Measurements from ENCODE around the gene BAIAP2L2.

Gene BAIAP2L2

DNA sequence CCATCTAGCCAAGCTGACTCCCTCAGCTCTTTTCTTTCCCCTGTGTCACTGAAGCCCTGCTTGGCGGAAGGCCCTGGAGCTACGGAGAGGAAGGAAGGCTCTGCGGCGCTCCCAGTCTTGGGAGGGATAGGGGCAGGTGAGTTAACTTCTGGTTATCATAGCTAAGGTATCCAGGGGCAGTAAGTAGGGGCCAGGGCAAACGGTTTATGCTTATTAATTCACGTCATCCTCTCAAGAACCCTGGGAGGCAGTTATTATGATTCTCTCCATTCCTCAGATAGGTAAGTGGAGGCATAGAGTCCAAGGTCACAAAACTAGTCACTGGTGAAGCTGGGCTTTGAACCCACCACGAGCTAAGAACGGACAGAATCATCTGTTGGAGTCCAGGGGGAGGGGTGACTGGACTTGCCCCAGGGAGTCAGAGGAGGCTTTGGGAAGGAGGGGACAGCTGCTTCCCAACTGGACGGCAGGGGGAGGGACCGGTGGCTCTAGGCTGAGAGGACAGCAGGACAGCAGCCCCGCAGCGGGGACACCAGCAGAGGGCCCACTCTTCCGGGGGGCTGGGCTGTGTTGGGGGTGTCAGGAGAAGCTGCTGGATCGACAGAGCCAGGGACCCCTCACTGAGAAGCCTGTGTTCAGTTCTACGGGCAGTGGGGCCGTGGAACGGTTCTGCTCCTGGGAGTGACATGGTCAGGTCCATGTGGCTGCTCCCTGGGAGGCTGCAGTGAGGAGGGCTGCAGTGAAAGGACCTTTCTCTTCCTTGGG lies 3.5 kb downstream of the BAIAP2L2 start:
- no peak for DNase-seq

DNA sequence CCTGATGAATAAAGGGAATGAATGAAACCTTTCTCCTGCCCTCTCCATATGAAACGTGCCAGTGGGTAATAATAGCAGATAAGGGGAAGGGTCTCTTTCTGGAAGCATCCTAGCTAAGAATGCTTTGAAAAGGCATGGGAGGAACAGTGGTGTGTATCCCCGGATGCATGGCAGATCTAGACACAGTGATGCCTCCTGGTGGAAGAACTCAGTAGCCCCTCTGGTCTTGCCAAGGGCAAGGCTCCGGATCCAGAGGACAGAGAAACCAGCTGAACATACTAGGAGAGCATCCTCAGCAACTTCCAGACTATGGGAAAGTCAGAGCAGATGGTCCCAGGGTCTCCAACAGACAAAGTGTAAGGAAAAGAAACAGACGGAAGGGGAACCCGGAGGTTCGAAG lies 6.4 kb downstream of the BAIAP2L2 start:
- DNase-seq: no peak

- DNase-seq: no peak
These were observed 6.8 kb downstream of the BAIAP2L2 start for GRCh38 chr22:38103641-38104040.

GRCh38 chr22:38098410-38099249 lies 11.9 kb downstream of the BAIAP2L2 start:
- no peak for DNase-seq

DNA sequence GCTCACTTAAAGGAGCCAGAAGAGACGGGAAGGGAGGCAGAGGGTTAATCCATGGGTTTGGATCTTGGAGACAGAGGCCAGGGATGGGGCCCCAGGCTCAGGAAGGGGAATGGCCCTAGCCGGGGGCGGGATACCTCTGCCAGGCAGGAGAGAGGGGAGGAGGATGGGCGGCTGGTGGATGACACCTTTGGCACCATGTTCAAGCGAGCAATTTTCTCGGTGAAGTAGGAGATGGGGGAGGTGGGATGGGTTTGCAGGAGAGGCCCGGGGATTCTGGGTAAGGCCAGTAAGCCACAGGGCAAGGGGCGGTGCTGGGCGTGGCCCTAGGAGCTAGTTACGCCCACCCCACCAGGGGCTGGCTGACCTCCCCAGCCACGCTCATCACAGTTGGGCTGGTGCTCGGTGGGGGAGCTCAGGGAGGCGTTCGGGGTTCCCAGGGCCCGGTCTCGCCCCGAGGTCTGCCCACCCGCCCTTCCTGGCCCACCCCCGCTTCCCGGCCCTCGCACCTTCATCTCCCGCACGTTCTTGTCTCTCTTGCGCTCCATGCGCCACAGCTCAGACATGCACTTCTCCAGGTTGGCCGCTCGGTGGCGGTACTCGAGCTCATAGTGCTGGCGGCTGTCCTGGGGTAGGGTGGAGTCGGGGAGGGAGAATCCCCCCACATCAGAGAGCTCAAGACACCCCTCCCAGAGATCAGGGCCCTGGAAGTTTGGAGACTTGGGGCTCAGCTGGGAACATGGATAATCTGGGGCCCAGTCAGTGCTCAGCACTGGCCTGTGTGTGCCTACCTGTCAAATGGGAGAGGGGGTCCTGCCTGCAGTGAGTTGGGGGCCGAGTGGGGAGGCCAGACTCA lies 12.7 kb downstream of the BAIAP2L2 start:
- no peak for DNase-seq

DNA sequence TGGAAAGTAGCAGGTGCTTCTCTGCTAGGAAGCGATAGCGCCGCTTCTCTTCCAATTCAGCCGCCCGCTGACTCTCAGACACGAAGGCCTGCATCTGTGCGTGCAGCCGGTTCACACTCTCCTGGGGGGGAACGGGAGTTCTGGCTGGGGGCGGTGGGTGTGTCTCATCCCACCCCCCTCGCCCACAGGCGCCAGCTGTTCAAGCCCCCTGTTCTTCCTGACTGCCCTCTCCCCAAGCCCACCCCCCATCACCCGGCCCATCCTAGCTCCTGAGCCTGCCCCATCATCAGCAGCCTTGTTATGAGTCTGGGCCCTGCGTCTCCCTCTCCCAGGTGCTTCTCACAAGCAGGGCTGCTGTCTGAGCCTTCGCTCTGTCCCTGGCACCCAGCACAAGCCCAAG lies 13.4 kb downstream of the BAIAP2L2 start:
- no peak for DNase-seq

GRCh38 chr22:38089474-38089851 lies 21.0 kb downstream of the BAIAP2L2 start:
- DNase-seq: no peak

- DNase-seq: no peak
These were observed 21.6 kb downstream of the BAIAP2L2 start for GRCh38 chr22:38088629-38089473.

DNA sequence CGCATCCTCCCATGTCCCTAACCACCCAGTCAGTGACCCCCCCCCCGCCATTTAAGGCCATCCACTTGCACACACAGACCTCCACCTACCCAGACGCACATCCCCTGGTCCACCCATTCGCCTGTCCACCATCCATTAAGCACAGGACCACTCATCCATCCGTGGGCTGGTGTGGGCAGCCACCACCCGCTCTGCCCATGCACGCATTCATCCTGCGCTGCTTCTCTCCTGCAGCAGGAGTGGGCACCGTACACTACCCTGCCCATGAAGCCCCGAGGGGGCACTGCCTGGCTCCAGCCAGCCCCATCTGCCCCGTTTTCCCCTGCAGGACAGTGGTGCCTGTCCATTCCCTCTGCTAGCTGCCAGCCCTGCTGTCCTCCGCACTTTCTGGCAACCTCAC lies 22.6 kb downstream of the BAIAP2L2 start:
- DNase-seq: no peak

GRCh38 chr22:38086942-38087341 lies 23.5 kb downstream of the BAIAP2L2 start:
- no peak for DNase-seq

DNA sequence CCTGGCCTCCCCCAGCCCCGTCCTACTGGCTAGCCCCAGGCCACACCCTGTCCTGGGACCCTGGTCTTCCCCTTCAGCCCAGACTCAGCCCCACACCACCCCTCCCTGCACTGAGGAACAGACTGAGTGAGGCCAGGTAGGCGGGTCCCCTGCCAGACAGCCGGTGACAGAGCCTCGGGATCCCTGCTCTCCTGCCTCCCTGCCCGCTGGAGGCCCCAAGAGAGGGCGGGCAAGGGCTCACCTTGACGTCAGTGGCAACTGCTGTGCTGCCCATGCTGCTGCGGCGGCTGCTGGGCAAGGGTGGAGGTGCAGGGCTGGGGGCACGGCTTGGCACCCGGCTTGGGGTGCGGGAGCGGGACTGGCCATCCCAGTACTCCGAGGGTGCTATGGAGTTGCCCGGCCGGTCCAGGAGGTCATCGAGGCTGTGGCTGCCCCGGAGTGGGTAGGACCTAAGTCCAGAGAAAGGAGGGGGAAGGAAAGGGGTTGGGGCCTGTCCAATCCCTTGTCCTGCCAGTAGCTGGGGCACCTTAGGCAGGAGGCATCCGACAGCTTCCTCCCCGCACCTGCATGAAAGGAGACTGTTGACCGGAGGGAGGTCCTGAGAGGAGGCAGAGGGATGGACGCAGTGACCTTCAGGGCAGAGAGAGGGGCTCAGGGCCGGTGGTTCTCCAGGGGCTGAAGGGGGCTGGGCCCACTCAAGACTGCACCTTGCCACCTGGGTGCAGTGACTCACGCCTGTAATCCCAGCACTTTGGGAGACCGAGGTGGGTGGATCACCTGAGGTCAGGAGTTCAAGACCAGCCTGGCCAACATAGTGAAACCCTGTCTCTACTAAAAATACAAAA lies 24.3 kb downstream of the BAIAP2L2 start:
- DNase-seq: no peak

DNA sequence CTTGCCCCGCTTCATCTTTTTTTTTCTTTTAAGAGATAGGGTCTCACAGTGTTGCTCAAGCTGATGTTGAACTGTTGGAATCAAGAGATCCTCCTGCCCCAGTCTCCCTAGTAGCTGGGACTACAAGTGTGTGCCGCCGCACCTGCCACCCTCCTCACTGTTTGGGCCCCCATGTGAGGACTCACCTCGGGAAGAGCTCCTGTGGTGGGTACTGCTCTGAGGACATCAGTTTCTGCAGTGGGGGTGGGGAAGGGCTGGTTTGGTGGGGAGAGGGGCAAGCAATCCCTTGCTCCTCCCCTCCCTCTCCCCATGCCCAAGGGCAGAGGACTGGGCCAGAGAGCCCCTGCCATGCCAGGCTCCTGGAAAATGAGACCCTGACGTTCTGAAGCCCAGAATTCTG lies 25.0 kb downstream of the BAIAP2L2 start:
- DNase-seq: no peak

DNA sequence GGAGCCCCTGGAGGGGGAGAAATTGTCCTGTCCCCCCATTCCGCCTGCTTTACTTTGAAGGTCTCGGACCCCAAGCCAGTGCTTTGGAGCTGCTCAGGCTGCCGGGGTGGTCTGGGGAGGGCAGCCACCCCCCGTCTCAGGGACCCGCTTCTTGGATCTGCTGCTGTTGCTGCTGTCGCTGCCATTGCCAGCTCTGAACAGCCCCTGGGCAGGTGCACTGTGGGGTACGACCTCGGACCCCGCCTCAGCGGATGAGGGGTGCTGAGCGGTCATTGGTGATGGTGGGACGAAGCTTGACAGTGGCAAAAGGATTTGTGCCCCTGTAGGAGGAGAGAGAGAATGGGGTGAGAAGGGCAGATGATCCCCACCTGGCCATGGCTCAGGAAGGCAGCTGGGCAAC lies 25.4 kb downstream of the BAIAP2L2 start:
- DNase-seq: no peak

DNA sequence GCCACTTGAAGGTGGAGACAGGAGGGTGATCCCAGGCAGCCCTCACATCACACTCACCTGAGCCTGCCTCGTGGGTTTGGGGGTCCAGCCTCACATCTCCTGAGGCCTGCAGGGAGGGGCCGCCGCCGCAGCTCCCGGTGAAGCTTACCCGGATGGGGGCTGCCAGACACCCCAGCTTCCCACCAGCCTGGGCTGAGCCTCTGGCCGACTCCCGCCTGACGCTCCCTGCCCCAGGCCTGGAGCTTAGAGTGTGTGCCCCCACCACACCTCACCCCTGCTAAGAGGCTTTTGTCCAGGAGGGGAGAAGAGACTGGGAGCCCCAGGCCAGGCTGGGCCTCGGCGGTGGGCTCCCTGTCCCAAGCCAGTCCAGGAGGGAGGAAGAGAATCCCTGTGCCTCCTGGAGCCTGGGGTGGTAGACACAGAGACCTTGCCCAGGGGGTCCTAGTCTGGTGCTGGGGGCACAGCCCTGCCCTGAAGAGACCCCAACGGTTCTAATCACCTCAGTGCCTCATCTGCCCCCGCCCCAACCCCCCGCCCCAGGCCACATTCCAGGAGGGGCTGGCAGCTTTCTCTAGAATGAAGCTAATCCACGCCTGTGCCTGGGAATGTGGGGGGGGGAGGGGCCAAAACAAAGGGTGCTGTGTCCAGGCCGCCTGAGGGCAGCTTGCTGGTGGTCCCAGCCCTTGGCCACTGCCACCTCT lies 26.4 kb downstream of the BAIAP2L2 start, which contains the start of gene SLC16A8:
Gene SLC16A8, minus strand, starts transcription at position 254 of the 701 bp plus-strand sequence. CDS start 1,311 bp downstream, outside the sequence.
- DNase-seq: no peak

- no peak for DNase-seq
These were observed 27.3 kb downstream of the BAIAP2L2 start for GRCh38 chr22:38082986-38083710.

- no peak for DNase-seq
These were observed 28.3 kb downstream of the BAIAP2L2 start for GRCh38 chr22:38081941-38082828.

- DNase-seq: no peak
These were observed 28.9 kb downstream of the BAIAP2L2 start for GRCh38 chr22:38081636-38081940.

DNA sequence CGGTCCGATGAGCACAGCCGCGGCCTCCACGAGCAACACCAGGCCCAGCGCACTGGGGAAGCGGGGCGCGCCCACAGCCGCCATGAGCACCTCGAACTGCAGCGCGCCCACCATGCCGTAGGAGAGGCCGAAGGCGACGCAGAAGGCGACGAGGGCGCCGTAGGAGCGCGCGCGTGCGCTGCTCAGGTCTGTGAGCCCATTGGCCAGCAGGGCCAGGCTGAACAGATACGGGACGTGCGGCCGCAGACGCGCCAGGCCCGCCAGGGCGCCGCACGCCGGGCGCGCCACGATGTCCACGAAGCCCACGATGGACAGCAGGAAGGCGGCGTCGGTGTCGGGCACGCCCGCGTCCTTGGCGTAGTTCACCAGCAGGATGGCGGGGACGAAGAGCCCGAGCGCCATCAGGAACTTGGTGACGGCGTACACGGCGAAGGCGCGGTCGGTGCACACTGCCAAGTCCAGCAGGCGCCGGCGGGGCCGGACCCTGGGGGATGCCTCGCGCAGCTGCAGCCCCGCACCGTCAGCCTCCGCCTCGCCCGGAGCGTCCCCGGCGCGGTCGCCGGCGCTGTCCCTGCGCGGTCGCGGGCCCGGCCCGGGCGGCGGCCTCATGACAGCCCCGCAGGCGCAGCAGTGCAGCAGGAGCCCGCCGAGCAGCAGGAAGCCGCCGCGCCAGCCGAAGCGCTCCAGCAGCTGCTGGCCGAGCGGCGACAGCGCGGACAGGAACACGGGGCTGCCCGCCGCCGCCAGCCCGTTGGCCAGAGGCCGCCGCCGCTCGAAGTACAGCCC lies 29.4 kb downstream of the BAIAP2L2 start:
- no peak for DNase-seq
